BJ (cell line): Measurements from ENCODE around the gene GABRP. TPM values are rescaled to one million over a fixed set of nuclear protein-coding genes. Genes with fewer than 3 reads are reported as not detected.

Experiments used
- CTCF ChIA-PET: fragments of 350-600 bp; formaldehyde crosslinking; extraction: SDS; loops from one replicate; lab custom pipeline; 2021; ENCODE audit warnings: antibody characterized with exemption, inconsistent platforms; lab: Yijun Ruan, JAX
- POLR2A ChIA-PET: fragments of 300-600 bp; sonication (Branson Sonifier 250); formaldehyde crosslinking; extraction: SDS; loops from one replicate; lab custom pipeline; 2021; ENCODE audit warnings: antibody characterized with exemption; lab: Charles Lee
- DNase-seq: peaks from one replicate; pipeline ENCODE4 v3.0.0-alpha.2; 2011; ENCODE audit warnings: low read depth
- H3K27me3 ChIP-seq: 2 replicates; pipeline ENCODE4 v1.6.0; 2011; ENCODE audit warnings: low read length; ENCODE audit not compliant: control insufficient read depth, insufficient read depth
- H3K36me3 ChIP-seq: 2 replicates; pipeline ENCODE4 v1.5.1; 2011; ENCODE audit warnings: low read length; ENCODE audit not compliant: control insufficient read depth, insufficient read depth
- H3K4me3 ChIP-seq: 2 replicates; pipeline ENCODE4 v1.5.1; 2011; ENCODE audit warnings: low read depth, mild to moderate bottlenecking, control low read depth, low read length
- polyA plus RNA-seq: library from polyadenylated mRNA; depleted of rRNA; stranded (reverse); fragments of >200 nt; gene quantifications from 2 replicates; pipeline ENCODE4 v1.2.3, GENCODE V29; 2011
- TF ChIP-seq, protein P1 (sequence below): IDR thresholded peaks from 2 replicates; pipeline ENCODE4 v1.5.1; 2011; ENCODE audit warnings: low read depth, mild to moderate bottlenecking, control low read depth, inconsistent platforms, low read length, moderate library complexity; ENCODE audit not compliant: insufficient read depth

Gene GABRP
- polyA plus RNA-seq, 1 experiment: not detected

DNA sequence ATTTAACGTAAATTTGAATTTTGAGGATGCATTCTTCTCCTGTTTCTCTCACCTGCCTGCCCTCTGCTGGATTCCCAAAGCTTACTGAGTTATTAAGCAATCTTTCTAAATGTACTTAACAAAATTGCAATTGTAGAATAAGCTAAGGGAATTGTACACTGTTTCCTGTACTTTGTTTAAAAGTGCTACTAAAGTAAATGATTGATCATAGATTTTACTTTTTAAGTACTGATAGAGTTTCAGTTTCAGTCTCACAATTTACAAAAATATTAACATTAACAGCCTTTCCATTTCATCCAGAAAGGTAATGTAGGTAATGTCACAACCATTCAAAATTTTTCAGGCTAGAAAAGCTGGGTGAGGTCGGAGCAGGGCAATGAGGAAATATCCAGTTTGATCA lies 73.5 kb downstream of the GABRP start:
- ChIA-PET POLR2A (no interaction called here), CTCF (no interaction called here)
- no peaks in the 10 kb centered on the region; the same call in 1 of the 2 replicates for H3K27me3 ChIP-seq
- no peak overlapping the region for H3K4me3 ChIP-seq
- no peak for DNase-seq
- no peaks in the 10 kb centered on the region for H3K36me3 ChIP-seq
- TF ChIP-seq, protein P1, sequence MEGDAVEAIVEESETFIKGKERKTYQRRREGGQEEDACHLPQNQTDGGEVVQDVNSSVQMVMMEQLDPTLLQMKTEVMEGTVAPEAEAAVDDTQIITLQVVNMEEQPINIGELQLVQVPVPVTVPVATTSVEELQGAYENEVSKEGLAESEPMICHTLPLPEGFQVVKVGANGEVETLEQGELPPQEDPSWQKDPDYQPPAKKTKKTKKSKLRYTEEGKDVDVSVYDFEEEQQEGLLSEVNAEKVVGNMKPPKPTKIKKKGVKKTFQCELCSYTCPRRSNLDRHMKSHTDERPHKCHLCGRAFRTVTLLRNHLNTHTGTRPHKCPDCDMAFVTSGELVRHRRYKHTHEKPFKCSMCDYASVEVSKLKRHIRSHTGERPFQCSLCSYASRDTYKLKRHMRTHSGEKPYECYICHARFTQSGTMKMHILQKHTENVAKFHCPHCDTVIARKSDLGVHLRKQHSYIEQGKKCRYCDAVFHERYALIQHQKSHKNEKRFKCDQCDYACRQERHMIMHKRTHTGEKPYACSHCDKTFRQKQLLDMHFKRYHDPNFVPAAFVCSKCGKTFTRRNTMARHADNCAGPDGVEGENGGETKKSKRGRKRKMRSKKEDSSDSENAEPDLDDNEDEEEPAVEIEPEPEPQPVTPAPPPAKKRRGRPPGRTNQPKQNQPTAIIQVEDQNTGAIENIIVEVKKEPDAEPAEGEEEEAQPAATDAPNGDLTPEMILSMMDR: no peak

DNA sequence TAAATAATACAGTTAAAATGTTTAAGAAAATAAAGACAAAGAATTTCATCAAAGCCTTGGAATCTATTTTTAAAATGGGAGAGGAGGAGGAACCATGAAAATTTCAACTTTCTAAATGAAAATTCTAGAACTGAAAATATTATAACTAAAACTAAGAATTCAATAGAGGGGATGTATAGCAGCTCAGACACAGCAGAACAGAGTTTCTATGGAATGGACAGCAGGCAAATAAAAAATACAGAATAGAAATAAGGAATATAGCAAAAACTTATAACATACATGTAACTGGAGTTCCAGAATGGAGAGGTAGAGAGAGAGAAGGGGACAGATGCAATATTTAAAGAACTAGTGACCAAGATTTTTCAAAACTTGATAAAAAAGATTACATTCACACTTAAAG lies 76.9 kb downstream of the GABRP start:
- no peak for DNase-seq
- Histone ChIP-seq H3K4me3 (no peak overlapping the region), H3K36me3 (no peaks in the 10 kb centered on the region), H3K27me3 (no peaks in the 10 kb centered on the region)
- POLR2A ChIA-PET: no interaction called here
- TF ChIP-seq, protein P1: no peak
- CTCF ChIA-PET: interaction anchor here (1.3 kb wide), 1 partner anchor 36 kb away, joined by 4 read pairs; no protein-coding TSS in a partner anchor

DNA sequence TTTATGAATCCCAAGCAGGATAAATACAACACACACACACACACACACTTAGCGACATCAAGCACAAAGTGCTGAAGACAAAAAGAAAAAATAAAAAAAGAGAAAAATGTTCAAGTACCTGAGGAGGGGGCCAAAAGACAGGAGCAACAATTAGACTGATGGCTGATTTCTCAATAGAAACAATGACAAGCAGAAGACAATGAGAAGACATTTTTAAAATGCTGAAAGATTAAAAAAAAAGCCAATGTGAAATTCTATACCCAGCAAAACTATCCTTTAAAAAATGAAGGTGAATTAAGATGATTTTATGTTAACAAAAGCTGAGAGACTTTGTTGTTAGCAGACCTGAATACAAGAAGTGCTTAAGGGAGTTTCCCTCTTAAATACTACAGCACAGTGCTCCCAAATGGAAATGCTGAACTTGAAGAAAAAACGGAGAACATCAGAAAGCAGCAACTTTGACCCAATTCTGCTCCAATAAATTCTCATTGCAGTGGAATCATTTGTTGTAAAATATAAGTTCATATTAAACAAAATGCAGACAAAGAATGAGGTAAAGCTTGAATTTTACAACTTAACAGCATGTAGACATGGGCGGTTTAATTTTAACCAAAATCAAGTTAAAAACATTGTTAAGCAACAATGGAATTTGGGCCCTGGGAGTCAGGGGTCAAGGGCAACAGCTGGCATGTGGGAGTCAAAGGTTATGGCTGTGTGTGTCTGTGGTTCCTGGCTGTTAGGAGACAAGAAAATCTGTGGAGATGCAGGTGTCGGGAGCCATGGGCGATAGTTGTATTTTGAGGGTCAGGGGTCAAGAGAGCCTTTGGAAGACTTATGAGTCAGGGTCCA lies 77.5 kb downstream of the GABRP start:
- ChIA-PET POLR2A (no interaction called here), CTCF (interaction anchor here (0.6 to 0.9 kb wide), 4 partner anchors 10 to 268 kb away, joined by 3 to 4 read pairs (median 4); no protein-coding TSS in a partner anchor)
- no peaks in the 10 kb centered on the region for H3K27me3 ChIP-seq
- no peak for DNase-seq
- TF ChIP-seq, protein P1: no peak
- H3K36me3 ChIP-seq: no peaks in the 10 kb centered on the region
- H3K4me3 ChIP-seq: 0 out of 2 replicates have a peak overlapping the region, but pooled peaks have one; percentile 77

DNA sequence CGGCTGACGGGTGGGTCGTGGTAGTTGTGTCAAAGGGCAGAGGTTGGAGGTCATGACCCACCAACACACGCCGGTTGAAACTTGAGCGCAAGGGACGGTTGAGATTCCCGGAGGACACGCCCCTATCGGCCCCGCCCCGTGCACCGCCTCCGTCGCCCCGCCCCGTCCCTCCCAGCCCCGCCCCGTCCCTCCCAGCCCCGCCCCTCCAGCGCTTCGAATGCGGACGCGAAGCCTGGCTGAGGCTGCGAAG lies 78.1 kb downstream of the GABRP start:
- ChIA-PET POLR2A (no interaction called here), CTCF (interaction anchor here (0.9 kb wide), 1 partner anchor 24 kb away, joined by 3 read pairs; no protein-coding TSS in a partner anchor)
- no peaks in the 10 kb centered on the region for H3K36me3 ChIP-seq
- peak overlapping the region; percentile 77 for H3K4me3 ChIP-seq
- TF ChIP-seq, protein P1: no peak
- no peak for DNase-seq
- no peaks in the 10 kb centered on the region for H3K27me3 ChIP-seq

DNA sequence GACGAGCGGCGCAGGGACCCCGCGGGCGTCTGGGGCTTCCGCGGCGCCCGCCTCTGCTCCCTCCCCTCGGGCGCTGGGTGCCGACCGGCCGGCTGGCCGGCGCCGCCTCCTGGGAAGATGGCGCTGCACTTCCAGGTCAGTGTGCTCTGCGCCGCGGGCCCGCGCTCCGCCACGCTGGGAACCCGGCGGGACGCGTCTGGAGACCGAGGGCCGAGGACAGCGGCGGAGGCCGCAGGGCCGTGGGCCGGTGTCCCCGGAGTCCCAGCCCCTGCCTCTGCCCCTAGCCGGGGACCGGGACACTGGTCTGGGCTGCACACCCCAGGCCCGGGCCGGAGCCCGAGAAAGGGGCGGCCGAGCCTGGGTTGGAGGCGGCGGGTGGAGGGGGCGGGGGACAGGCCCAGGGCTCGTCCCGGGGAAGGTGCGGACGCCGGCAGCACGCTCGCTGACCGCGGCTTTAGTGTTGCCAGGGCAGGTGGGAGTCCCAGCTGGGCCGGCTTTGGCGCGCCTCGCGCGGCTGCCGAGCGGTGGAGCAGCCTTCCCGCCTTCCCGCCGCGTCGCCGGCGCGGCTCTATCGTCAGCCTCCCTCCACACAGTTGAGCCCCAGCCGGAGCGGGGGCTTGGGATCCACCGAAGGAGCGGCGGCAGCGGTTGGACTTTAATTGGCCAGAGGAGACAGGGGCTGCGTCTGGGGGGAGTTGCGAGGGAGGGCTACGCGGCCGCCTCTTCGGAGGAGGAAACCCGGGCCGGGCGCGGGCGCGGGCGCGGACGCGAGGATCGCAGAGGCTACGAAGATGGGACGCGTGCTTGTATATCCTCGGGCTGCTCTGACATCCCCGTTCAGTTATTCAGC lies 78.6 kb downstream of the GABRP start, which contains the start of gene RANBP17:
TSS of gene RANBP17 (plus strand) at position 102 of the 850 bp plus-strand sequence.
- Histone ChIP-seq H3K36me3 (no peaks in the 10 kb centered on the region), H3K4me3 (peak within 1 kb of the TSS; percentile 77), H3K27me3 (no peaks in the 10 kb centered on the region)
- DNase-seq: no peak
- ChIA-PET CTCF (no interaction called here), POLR2A (no interaction called here)
- TF ChIP-seq, protein P1: no peak
